Measurements from ENCODE around the gene MIOX.
"Not testable (repeated sequence)": the region's sequence is repeated elsewhere in the genome, so short reads cannot be mapped to it uniquely, and the experiment has no call there.

DNA sequence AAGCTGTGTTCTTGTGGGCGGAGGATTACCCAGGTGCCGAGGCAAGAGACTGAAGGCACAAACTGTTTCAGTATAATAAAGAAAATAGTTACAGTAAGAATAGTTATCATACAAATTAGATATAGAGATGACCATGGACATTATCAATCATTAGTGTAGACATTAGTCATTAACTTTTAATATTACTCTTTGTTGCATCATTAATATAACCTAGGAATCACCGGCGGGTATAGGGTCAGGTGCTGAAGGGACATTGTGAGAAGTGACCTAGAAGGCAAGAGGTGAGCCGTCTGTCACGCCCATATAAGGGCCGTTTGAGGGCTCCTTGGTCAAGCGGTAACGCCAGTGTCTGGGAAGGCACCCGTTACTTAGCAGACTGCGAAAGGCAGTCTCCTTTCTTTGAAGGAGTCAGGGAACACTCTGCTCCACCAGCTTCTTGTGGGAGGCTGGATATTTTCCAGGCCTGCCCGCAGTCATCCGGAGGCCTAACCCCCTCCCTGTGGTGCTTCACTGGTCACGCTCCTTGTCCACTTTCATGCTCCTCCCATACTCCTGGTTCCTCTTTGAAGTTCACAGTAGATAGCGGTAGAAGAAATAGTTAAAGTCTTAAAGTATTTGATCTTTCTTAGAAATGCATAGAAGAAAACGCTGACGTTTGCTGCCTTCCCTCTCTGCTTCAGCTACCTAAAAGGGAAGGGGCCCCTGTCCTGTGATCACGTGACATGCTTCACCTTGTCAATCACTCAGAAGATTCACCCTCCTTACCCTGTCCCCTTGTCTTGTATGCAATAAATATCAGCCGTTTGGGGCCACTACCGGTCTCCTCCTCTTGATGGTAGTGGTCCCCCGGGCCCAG lies 47.4 kb downstream of the MIOX start:
- TF ChIP-seq, protein P1, sequence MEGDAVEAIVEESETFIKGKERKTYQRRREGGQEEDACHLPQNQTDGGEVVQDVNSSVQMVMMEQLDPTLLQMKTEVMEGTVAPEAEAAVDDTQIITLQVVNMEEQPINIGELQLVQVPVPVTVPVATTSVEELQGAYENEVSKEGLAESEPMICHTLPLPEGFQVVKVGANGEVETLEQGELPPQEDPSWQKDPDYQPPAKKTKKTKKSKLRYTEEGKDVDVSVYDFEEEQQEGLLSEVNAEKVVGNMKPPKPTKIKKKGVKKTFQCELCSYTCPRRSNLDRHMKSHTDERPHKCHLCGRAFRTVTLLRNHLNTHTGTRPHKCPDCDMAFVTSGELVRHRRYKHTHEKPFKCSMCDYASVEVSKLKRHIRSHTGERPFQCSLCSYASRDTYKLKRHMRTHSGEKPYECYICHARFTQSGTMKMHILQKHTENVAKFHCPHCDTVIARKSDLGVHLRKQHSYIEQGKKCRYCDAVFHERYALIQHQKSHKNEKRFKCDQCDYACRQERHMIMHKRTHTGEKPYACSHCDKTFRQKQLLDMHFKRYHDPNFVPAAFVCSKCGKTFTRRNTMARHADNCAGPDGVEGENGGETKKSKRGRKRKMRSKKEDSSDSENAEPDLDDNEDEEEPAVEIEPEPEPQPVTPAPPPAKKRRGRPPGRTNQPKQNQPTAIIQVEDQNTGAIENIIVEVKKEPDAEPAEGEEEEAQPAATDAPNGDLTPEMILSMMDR (IDR thresholded peaks at IDR 0.05), result not testable (repeated sequence)
- not testable (repeated sequence) for TF ChIP-seq POLR2A (IDR thresholded peaks at IDR 0.05)

All from suprapubic skin (tissue), 3 donors.